Transverse colon (tissue), 4 donors: ENCODE results near the gene GOLPH3.

ENCODE experiments used
- EP300 ChIP-seq: sonication (generic); formaldehyde crosslinking; IDR thresholded peaks from one replicate; pipeline ENCODE4 v1.6.1; 2017; ENCODE audit warnings: antibody characterized with exemption, low read depth
- POLR2A ChIP-seq: fragments of 450-650 bp; IDR thresholded peaks from one replicate; pipeline ENCODE4 v1.6.1; 2016; ENCODE audit warnings: antibody characterized with exemption, mild to moderate bottlenecking, moderate library complexity
- POLR2AphosphoS5 ChIP-seq, 3 donors: sonication (generic); formaldehyde crosslinking; IDR thresholded peaks; one replicate each; pipeline ENCODE4 v1.6.1; 2016; ENCODE audit warnings: antibody characterized with exemption in 3 of 3
- TF ChIP-seq, protein P1 (sequence below), 5 experiments: fragments of 200-600 bp in 3 of 5; fragments of 450-650 bp in 2 of 5; sonication (generic) in 3 of 5; IDR thresholded peaks; 1 replicate in 2 of 5; 2 replicates in 3 of 5; pipeline ENCODE4 v1.5.1; 2016 to 2017; ENCODE audit warnings: antibody characterized with exemption in 5 of 5, inconsistent platforms in 3 of 5, mild to moderate bottlenecking in 2 of 5, moderate library complexity in 1 of 5

DNA sequence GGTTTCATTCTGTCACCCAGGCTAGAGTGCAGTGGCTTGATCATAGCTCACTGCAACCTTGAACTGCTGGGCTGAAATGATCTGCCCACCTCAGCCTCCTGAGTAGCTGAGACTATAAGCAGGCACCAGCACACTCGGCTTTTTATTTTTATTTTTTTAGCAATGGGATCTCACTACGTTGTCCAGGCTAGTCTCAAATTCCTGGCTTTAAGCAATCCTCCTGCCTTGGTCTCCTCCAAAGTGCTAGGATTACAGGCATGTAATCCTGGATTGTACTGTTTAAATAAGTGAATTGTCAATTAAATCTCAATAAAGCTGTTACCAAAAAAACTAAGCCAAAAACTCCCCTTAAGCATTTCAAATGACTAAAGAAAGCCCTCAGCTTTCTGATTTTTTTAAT lies 18.9 kb downstream of the GOLPH3 start:
- TF ChIP-seq, protein P1, sequence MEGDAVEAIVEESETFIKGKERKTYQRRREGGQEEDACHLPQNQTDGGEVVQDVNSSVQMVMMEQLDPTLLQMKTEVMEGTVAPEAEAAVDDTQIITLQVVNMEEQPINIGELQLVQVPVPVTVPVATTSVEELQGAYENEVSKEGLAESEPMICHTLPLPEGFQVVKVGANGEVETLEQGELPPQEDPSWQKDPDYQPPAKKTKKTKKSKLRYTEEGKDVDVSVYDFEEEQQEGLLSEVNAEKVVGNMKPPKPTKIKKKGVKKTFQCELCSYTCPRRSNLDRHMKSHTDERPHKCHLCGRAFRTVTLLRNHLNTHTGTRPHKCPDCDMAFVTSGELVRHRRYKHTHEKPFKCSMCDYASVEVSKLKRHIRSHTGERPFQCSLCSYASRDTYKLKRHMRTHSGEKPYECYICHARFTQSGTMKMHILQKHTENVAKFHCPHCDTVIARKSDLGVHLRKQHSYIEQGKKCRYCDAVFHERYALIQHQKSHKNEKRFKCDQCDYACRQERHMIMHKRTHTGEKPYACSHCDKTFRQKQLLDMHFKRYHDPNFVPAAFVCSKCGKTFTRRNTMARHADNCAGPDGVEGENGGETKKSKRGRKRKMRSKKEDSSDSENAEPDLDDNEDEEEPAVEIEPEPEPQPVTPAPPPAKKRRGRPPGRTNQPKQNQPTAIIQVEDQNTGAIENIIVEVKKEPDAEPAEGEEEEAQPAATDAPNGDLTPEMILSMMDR (IDR thresholded peaks at IDR 0.05) = no peak
- TF ChIP-seq POLR2AphosphoS5 (IDR thresholded peaks at IDR 0.05) = no peak
- TF ChIP-seq POLR2A = no peak
- TF ChIP-seq EP300 = no peak
